RCC 7860 (cell line): ENCODE measurements around the gene LHX2.

Experiments used
- DNase-seq: peaks from one replicate; pipeline ENCODE4 v3.0.0-alpha.2; 2015; ENCODE audit warnings: low spot score
- FAIRE-seq: peaks from 2 replicates; lab custom pipeline; 2012; peaks lifted over from hg19 to GRCh38; lab: Jason Lieb, UNC

The LHX2 gene

GRCh38 chr9:123998970-123999621 lies 12.5 kb upstream of the LHX2 start:
- no peak for DNase-seq
- no peak for FAIRE-seq

DNA sequence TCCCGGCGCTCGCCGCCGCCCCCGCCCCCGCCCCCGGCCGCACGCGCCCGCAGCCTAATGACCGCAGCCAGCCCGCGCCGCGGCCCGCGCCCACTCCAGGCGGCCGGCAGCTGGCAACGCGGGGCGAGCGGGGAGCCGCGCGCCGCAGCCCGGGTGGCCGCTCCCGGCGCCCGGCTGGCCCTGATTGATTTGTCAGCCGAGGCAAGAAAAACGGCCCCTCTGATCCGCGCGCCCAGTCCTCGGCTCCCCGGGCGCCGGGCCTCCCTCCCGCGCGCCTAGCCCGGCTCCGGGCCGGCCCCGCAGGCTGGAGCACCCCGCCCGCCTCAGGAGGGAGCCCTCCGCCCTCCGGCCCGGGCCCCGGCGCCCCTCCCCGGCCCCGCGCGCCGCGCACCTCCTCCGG lies 11.9 kb upstream of the LHX2 start:
- no peak for FAIRE-seq
- DNase-seq, result no peak

- FAIRE-seq (no peak), DNase-seq (no peak)
Measured at GRCh38 chr9:124000161-124000783, 11.3 kb upstream of the LHX2 start.

- DNase-seq, result no peak
- no peak for FAIRE-seq
Measured at GRCh38 chr9:124000784-124001457, 10.6 kb upstream of the LHX2 start.

GRCh38 chr9:124001458-124001799 lies 10.1 kb upstream of the LHX2 start:
- no peak for FAIRE-seq

GRCh38 chr9:124001866-124002525 lies 9.6 kb upstream of the LHX2 start:
- FAIRE-seq (no peak), DNase-seq (no peak)

More at GRCh38 chr9:124001458-124001799, 10.1 kb upstream of the LHX2 start:
- no peak for DNase-seq

DNA sequence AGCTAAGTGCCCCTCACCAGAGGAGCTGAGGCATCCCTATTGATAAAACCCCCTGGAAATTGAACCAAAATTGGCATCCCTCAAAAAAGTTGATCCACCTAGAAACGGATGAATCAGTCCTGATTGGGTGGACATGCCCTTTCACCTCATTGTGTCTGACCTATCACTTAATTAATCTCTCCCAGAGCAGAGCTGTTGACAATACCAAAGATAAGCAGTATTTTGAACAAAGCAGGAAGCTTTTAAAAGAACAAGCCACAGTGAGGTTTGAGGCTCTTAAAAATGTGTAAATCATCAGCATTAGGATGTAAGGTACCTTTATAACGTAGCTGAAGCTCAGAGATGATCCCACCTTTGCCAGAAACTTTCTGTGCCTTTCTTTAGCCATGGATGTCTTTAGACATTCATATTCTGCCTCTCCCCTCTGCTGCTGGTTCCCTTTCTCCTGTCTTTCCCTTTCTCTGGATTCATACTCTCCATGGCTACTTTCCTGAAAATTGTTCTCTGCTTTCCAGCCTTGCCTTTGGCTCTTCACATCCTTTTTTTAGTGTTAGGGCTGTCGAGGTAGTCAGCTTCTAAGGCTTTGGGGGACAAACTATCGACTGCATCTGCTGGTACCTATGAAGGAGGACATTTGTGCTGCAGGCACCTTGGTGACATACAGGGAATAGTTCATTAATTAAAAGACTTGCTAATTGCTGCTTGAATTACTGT lies 7.8 kb upstream of the LHX2 start:
- DNase-seq (no peak), FAIRE-seq (no peak)

DNA sequence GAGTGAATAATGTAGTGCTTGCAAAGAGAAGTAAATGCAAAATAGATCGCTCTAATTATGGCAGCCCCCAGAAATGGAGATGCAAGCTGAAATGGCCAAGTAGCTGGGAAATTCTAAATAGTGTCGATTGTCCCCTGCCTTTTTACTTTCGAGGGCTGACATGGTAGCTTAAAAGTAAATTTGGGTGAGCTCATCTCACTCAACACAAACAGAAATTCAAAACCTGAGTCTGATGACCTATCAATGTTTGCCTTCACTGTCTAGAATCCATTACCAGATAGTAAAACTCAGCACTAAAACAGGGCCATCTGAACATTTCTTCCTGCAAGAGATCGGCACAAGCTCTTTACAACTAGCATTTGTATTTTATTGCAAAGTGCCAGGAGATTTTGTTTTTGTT lies 7.0 kb upstream of the LHX2 start:
- FAIRE-seq, result no peak

DNA sequence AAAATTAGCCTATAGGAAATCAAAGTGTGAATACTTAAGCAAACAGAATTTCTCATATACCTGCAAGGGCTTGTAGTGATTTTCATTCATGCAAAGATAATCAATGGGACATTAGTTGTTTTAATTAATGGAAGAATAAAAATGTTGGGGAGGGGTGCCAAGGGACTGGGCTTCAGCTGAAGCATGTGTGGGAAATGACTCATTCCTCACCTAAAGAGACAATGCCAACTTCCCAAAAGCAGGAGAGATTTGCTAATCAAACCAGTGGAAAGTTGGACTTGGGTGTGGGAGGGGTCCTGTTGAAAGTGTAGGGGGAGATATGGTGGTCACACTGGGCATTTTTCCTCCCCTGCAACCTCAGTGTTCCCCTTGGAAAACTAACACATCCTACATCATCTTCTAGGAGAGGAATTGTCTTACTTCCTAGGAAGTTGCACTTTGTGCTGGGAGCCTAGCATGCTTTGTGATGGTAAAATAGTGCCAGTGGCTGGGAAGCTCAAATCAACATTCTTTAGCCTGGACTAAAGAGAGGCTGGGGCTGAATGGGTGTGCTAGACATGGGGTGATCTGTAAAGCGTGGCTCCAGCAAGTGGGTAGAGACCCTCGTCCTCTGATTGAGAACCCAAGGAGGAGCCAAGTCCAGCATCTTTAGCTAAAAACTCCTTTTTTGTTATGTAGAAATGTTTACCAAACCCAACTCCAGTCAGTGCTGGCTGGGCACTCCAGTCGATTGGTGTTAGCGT lies 6.4 kb upstream of the LHX2 start:
- DNase-seq (no peak), FAIRE-seq (no peak)

More for the DNA sequence above, 7.0 kb upstream of the LHX2 start:
- no peak for DNase-seq

- DNase-seq (no peak), FAIRE-seq (no peak)
Measured at GRCh38 chr9:124006448-124007361, 4.9 kb upstream of the LHX2 start.

- FAIRE-seq, result no peak
- no peak for DNase-seq
Measured at GRCh38 chr9:124007565-124008302, 3.8 kb upstream of the LHX2 start.

DNA sequence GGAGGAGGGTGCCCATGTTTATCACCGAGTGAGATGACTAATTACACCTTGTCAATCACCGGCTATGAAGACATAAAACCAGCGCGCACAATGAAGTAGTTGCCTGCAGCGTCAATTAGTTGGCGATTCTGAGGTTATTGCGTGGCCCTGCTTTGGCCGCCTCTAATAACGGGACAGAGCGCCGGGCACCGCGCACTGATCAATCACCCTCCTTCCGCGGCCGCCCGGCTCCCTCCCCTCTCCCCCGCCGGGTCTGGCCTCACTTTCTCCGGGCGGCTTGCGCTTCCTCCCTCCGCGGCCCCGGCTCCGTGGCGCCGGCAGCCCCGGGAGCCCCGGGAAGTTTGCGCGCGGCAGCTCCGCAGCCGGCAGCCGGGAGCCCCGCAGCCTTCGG lies 3.3 kb upstream of the LHX2 start:
- no peak for FAIRE-seq
- no peak for DNase-seq

DNA sequence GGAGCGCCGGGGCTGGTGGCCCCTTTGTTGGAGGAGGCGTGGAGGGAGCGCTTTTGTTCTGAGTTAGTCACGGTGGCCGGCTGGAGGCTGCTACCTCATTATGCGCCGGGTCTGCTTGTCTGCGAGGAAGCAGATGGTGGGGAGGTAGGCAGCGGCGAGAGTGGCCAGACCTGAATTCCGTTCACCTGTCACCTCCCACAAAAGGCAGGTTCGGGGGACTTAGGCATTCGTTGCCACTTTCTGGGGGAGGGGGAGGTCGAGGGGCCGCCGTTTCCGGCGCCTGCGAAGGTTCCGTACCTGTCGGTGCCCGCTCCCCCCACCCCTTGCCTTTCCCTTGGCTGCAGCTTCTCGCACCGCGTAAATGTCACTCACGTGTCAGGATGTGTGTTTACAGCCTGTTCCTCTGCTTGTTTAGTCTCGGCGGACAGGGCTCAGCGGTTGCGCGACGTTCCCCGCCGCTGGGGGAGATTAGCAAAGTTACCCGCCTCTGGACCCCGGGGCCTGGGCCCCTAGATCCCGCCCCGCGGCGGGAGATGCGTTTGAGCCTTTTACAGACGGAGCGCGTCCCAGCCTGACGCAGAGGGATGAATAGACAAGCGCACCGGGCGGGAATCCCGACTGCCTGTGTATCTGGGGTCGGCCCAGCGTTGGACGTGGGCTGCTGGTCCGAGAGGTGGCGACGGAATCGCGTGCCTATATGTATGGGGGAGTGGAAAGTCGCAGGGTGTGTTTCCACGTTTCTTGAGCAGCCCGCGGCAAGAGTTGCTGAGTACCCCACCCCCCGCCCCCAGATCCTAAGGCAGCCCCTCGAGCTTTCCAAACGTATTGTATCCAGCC lies 2.7 kb upstream of the LHX2 start:
- FAIRE-seq, result no peak
- no peak for DNase-seq

DNA sequence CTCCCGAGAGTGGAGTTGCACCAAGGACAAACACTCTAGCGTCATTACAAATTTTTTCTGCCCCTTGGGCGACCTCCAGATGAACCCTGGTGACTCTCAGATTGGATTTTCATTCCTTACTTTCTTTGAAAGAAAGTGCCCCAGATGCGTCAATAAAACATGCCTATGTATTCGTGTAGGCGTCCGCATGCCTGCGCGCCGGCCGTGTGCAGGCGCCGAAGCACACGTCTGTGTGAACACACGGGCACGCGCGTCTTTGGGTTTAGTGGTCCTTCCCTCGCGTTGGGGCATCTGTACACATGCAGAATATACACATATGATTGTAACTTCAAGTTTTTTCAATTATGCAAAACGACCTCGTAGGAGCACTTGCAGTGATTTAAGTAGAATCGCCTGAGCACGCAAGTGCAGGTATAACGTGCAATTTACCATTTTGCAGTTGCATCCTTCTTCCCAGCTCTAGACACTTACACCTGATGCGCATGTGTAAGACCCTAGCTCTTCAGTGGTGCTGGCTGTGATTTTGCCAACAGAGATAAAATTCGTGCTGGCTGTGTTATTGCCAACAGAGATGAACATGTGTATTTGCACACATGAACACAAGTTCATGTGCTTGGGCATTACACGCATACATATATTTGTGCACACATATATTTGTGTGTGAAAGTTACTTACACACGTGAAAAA lies 1.9 kb upstream of the LHX2 start:
- no peak for FAIRE-seq
- DNase-seq, result no peak

GRCh38 chr9:124010303-124010664 lies 1.3 kb upstream of the LHX2 start:
- FAIRE-seq (no peak), DNase-seq (no peak)

GRCh38 chr9:124010665-124011321 lies 775 bp upstream of the LHX2 start:
- DNase-seq (no peak), FAIRE-seq (no peak)
